Caco-2 (cell line): ENCODE measurements around the gene C16orf78. TPM values are rescaled to one million over a fixed set of nuclear protein-coding genes. Genes with fewer than 3 reads are reported as not detected.

Source experiments
- BruUV-seq: library from RNA; stranded (reverse); fragments of 400-500 nt; replicated peaks from 2 replicates; lab custom pipeline; 2021; lab: Mats Ljungman, UMichigan
- CTCF ChIA-PET: fragments of 300-600 bp; sonication (Branson Sonifier 250); formaldehyde crosslinking; loops from one replicate; lab custom pipeline; 2022; ENCODE audit warnings: antibody characterized with exemption; lab: Charles Lee
- POLR2A ChIA-PET: fragments of 300-600 bp; sonication (Branson Sonifier 250); formaldehyde crosslinking; loops from one replicate; lab custom pipeline; 2022; ENCODE audit warnings: antibody characterized with exemption; lab: Charles Lee
- DNase-seq, 2 experiments: peaks; one replicate each; pipeline versions ENCODE4 v3.0.0 to v3.0.0-alpha.2; 2020 to 2022
- H3K27me3 ChIP-seq: replicated peaks from 2 replicates; pipeline ENCODE4 v1.6.0; 2011; ENCODE audit warnings: low read length; ENCODE audit not compliant: control insufficient read depth, insufficient read depth
- H3K36me3 ChIP-seq: 2 replicates; pipeline ENCODE4 v1.5.1; 2011; ENCODE audit warnings: low read length; ENCODE audit not compliant: control insufficient read depth, insufficient read depth
- H3K4me1 ChIP-seq: fragments of 250-450 bp; sonication (Bioruptor Pico); 2 replicates; pipeline ENCODE4 v1.5.1; 2020; ENCODE audit warnings: mild to moderate bottlenecking
- H3K4me3 ChIP-seq: 2 replicates; pipeline ENCODE4 v1.5.1; 2011; ENCODE audit warnings: low read depth, mild to moderate bottlenecking, control low read depth, low read length
- H3K9me3 ChIP-seq: fragments of 250-450 bp; sonication (Bioruptor Pico); 2 replicates; pipeline ENCODE4 v1.5.1; 2020; ENCODE audit warnings: mild to moderate bottlenecking, moderate library complexity
- H3K27ac Mint-ChIP-seq: one replicate; pipeline ENCODE4 v1.8.0; 2022; ENCODE audit warnings: mixed read lengths; ENCODE audit not compliant: unreplicated experiment
- H3K27me3 Mint-ChIP-seq: one replicate; pipeline ENCODE4 v1.8.0; 2022; ENCODE audit warnings: mixed read lengths; ENCODE audit not compliant: insufficient read depth, unreplicated experiment
- H3K36me3 Mint-ChIP-seq: one replicate; pipeline ENCODE4 v1.8.0; 2022; ENCODE audit warnings: mild to moderate bottlenecking, mixed read lengths; ENCODE audit not compliant: insufficient read depth, unreplicated experiment
- H3K4me1 Mint-ChIP-seq: one replicate; pipeline ENCODE4 v1.8.0; 2022; ENCODE audit warnings: low read depth, mixed read lengths; ENCODE audit not compliant: unreplicated experiment
- H3K4me3 Mint-ChIP-seq: one replicate; pipeline ENCODE4 v1.8.0; 2022; ENCODE audit warnings: mild to moderate bottlenecking, moderate library complexity, mixed read lengths; ENCODE audit not compliant: unreplicated experiment
- H3K9me3 Mint-ChIP-seq: one replicate; pipeline ENCODE4 v1.8.0; 2022; ENCODE audit warnings: mixed read lengths; ENCODE audit not compliant: unreplicated experiment
- intact Hi-C: fragments of 100-400 bp; cut with micrococcal nuclease; formaldehyde crosslinking; loops from one replicate; pipeline ENCODE4 v1.10.0; 2022; ENCODE audit not compliant: unreplicated experiment
- total RNA-seq: library from RNA; stranded (reverse); gene quantifications from 2 replicates; pipeline ENCODE4 v1.2.3, GENCODE V29; 2022
- TF ChIP-seq, protein P1 (sequence below), 2 experiments: fragments of 200-600 bp in 1 of 2; IDR thresholded peaks; 1 replicate in 1 of 2; 2 replicates in 1 of 2; pipeline versions ENCODE4 v1.5.1 to v1.8.0; 2011 to 2022; ENCODE audit warnings: antibody characterized with exemption in 1 of 2, control low read depth in 1 of 2, inconsistent platforms in 1 of 2, low read depth in 1 of 2, low read length in 1 of 2, mild to moderate bottlenecking in 1 of 2, moderate library complexity in 1 of 2; ENCODE audit not compliant: insufficient read depth in 1 of 2, severe bottlenecking in 1 of 2, unreplicated experiment in 1 of 2

The C16orf78 gene
- total RNA-seq, 1 experiment from 2014 or later = not detected

DNA sequence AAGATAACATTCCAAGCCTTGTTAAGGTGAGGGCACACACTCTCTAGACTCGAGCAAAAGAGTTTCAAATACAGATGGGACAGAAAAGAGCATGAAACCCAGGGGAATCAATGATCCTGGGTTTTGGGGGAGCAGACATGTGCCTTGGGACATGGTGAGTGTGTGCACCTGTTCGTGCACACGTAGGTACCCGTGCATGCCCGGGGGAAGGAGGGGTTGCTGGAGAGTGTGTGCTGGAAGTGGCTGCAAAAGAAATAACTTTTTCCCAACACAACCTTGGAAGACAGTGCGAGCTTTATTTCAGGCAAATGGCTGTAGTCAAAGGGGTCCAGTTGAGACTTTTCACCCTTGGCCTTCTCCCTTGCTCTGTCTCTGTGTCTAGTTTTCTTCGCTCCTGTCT is 62.6 kb downstream of the C16orf78 start:
- peaks cover 30% of the 10 kb centered on the region for H3K27me3 Mint-ChIP-seq
- Histone ChIP-seq H3K27me3 (peaks cover 3% of the 10 kb centered on the region), H3K36me3 (no peaks in the 10 kb centered on the region), H3K9me3 (no peaks in the 10 kb centered on the region), H3K4me3 (no peak overlapping the region), H3K4me1 (no peaks in the 10 kb centered on the region)
- BruUV-seq = no TSS peak
- H3K9me3 Mint-ChIP-seq = no peaks in the 10 kb centered on the region
- POLR2A ChIA-PET = no interaction called here
- no peak overlapping the region for H3K4me3 Mint-ChIP-seq
- DNase-seq = peak in 1 of 2 experiments; percentile 13
- CTCF ChIA-PET = no interaction called here
- H3K27ac Mint-ChIP-seq = no peak overlapping the region
- intact Hi-C loops = no loop called here
- H3K4me1 Mint-ChIP-seq = no peaks in the 10 kb centered on the region
- H3K36me3 Mint-ChIP-seq = no peaks in the 10 kb centered on the region
- TF ChIP-seq, protein P1, sequence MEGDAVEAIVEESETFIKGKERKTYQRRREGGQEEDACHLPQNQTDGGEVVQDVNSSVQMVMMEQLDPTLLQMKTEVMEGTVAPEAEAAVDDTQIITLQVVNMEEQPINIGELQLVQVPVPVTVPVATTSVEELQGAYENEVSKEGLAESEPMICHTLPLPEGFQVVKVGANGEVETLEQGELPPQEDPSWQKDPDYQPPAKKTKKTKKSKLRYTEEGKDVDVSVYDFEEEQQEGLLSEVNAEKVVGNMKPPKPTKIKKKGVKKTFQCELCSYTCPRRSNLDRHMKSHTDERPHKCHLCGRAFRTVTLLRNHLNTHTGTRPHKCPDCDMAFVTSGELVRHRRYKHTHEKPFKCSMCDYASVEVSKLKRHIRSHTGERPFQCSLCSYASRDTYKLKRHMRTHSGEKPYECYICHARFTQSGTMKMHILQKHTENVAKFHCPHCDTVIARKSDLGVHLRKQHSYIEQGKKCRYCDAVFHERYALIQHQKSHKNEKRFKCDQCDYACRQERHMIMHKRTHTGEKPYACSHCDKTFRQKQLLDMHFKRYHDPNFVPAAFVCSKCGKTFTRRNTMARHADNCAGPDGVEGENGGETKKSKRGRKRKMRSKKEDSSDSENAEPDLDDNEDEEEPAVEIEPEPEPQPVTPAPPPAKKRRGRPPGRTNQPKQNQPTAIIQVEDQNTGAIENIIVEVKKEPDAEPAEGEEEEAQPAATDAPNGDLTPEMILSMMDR (IDR thresholded peaks at IDR 0.05; ENCODE audit: insufficient read depth in 1 of 2, low read depth in 1 of 2, low read length in 1 of 2, severe bottlenecking in 1 of 2, unreplicated experiment in 1 of 2) = no peak

DNA sequence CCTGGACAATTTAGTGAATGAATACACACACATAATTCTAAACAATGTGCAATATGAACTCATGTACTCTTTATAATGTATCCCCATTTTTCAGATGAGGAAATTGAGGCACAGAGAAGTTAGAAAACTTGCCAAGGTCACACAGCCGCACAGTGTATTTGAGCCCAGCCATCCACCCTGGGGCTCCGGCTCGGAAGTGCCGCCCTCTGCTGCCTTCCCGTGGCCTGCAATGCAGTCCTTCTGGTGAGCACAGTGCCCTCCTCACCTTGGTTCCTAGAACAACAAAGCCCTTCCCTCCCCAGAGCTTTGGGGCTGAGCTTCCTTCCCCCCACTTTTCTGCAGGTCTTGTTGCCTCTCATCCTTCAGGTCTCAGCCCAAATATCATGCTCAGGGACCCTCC is 63.7 kb downstream of the C16orf78 start:
- Mint-ChIP-seq H3K27me3 (peaks cover 36% of the 10 kb centered on the region), H3K9me3 (no peaks in the 10 kb centered on the region)

DNA sequence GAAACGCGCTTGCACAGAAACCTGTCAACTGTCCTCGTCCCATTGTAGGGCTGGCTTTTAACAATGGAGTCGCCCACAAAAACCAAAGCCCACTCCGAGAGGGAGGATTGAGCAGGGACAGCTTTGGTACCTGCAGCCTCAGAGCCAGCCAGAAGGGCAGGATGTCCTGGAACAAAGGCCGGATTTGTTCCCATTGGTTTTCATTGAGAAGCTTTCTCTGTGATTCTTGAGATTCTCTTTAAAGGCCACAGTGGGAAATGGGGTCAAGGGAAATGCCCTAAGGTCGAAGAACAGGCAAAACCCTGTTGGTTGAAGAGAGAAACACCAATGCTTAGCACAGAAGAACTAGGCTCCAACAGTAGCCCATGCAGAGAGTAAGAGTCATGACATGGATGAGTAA is 65.4 kb downstream of the C16orf78 start:
- Histone ChIP-seq H3K9me3 (no peaks in the 10 kb centered on the region), H3K36me3 (no peaks in the 10 kb centered on the region), H3K4me3 (no peak overlapping the region), H3K27me3 (peaks cover 2% of the 10 kb centered on the region), H3K4me1 (no peaks in the 10 kb centered on the region)
- Mint-ChIP-seq H3K4me3 (no peak overlapping the region), H3K27ac (no peak overlapping the region), H3K36me3 (no peaks in the 10 kb centered on the region), H3K27me3 (peaks cover 28% of the 10 kb centered on the region), H3K9me3 (no peaks in the 10 kb centered on the region), H3K4me1 (no peaks in the 10 kb centered on the region)
- BruUV-seq = no TSS peak
- peak in 1 of 2 experiments; percentile 7 for DNase-seq
- TF ChIP-seq, protein P1 (IDR thresholded peaks at IDR 0.05; ENCODE audit: insufficient read depth in 1 of 2, low read depth in 1 of 2, low read length in 1 of 2, severe bottlenecking in 1 of 2, unreplicated experiment in 1 of 2) = no peak
- ChIA-PET CTCF (no interaction called here), POLR2A (no interaction called here)
- intact Hi-C loops = no loop called here

More for the DNA sequence above, 63.7 kb downstream of the C16orf78 start:
- H3K9me3 ChIP-seq = no peaks in the 10 kb centered on the region
- CTCF ChIA-PET = no interaction called here
- peaks cover 2% of the 10 kb centered on the region for H3K27me3 ChIP-seq
- BruUV-seq = no TSS peak
- Mint-ChIP-seq H3K36me3 (no peaks in the 10 kb centered on the region), H3K4me3 (no peak overlapping the region), H3K4me1 (no peaks in the 10 kb centered on the region), H3K27ac (no peak overlapping the region)
- H3K4me3 ChIP-seq = no peak overlapping the region
- POLR2A ChIA-PET = no interaction called here
- intact Hi-C loops = no loop called here
- no peaks in the 10 kb centered on the region for H3K36me3 ChIP-seq
- no peaks in the 10 kb centered on the region for H3K4me1 ChIP-seq
- DNase-seq = peak in 1 of 2 experiments; percentile 16
- TF ChIP-seq, protein P1 (IDR thresholded peaks at IDR 0.05; ENCODE audit: insufficient read depth in 1 of 2, low read depth in 1 of 2, low read length in 1 of 2, severe bottlenecking in 1 of 2, unreplicated experiment in 1 of 2) = peak in 1 of 2 experiments; percentile 9
